ENCODE data around the gene TFF3.

Gene TFF3

GRCh38 chr21:42313501-42313969, 1.7 kb downstream of the TFF3 start:
- H3K4me3 ChIP-seq (ENCODE audit: low read depth, low read length) = no peak overlapping the region
- TF ChIP-seq CTCF (IDR thresholded peaks at IDR 0.05; ENCODE audit: low read depth, low read length) (no peak), MYC (IDR thresholded peaks at IDR 0.05; ENCODE audit: low read depth, low read length) (no peak), MAX (IDR thresholded peaks at IDR 0.05; ENCODE audit: low read depth, low read length) (no peak), POLR2A (IDR thresholded peaks at IDR 0.05; ENCODE audit: extremely low read depth, insufficient read length) (no peak)
- DNase-seq (ENCODE audit: low read depth) = peak; percentile 52

GRCh38 chr21:42312626-42313104, 2.5 kb downstream of the TFF3 start:
- no peak overlapping the region for H3K4me3 ChIP-seq (ENCODE audit: low read depth, low read length)
- no peak for DNase-seq (ENCODE audit: low read depth)
- TF ChIP-seq MYC (IDR thresholded peaks at IDR 0.05; ENCODE audit: low read depth, low read length) (no peak), MAX (IDR thresholded peaks at IDR 0.05; ENCODE audit: low read depth, low read length) (no peak), CTCF (IDR thresholded peaks at IDR 0.05; ENCODE audit: low read depth, low read length) (no peak), POLR2A (IDR thresholded peaks at IDR 0.05; ENCODE audit: extremely low read depth, insufficient read length) (no peak)

- no peak for DNase-seq (ENCODE audit: low read depth)
Measured at GRCh38 chr21:42311816-42312625, 3.2 kb downstream of the TFF3 start.

GRCh38 chr21:42311160-42311559, 4.0 kb downstream of the TFF3 start:
- TF ChIP-seq MYC (IDR thresholded peaks at IDR 0.05; ENCODE audit: low read depth, low read length) = no peak
- TF ChIP-seq CTCF (IDR thresholded peaks at IDR 0.05; ENCODE audit: low read depth, low read length) = no peak
- TF ChIP-seq MAX (IDR thresholded peaks at IDR 0.05; ENCODE audit: low read depth, low read length) = no peak
- TF ChIP-seq POLR2A (IDR thresholded peaks at IDR 0.05; ENCODE audit: extremely low read depth, insufficient read length) = no peak
- no peak for DNase-seq (ENCODE audit: low read depth)

More at GRCh38 chr21:42311816-42312625, 3.2 kb downstream of the TFF3 start:
- no peak for TF ChIP-seq CTCF (IDR thresholded peaks at IDR 0.05; ENCODE audit: low read depth, low read length)
- TF ChIP-seq MYC (IDR thresholded peaks at IDR 0.05; ENCODE audit: low read depth, low read length) = no peak
- TF ChIP-seq POLR2A (IDR thresholded peaks at IDR 0.05; ENCODE audit: extremely low read depth, insufficient read length) = no peak
- TF ChIP-seq MAX (IDR thresholded peaks at IDR 0.05; ENCODE audit: low read depth, low read length) = no peak
- no peak overlapping the region for H3K4me3 ChIP-seq (ENCODE audit: low read depth, low read length)

GRCh38 chr21:42310411-42311001, 4.7 kb downstream of the TFF3 start:
- TF ChIP-seq MAX (IDR thresholded peaks at IDR 0.05; ENCODE audit: low read depth, low read length) = no peak
- TF ChIP-seq POLR2A (IDR thresholded peaks at IDR 0.05; ENCODE audit: extremely low read depth, insufficient read length) = no peak
- no peak for TF ChIP-seq CTCF (IDR thresholded peaks at IDR 0.05; ENCODE audit: low read depth, low read length)
- TF ChIP-seq MYC (IDR thresholded peaks at IDR 0.05; ENCODE audit: low read depth, low read length) = no peak
- no peak overlapping the region for H3K4me3 ChIP-seq (ENCODE audit: low read depth, low read length)
- no peak for DNase-seq (ENCODE audit: low read depth)

More at GRCh38 chr21:42311160-42311559, 4.0 kb downstream of the TFF3 start:
- no peak overlapping the region for H3K4me3 ChIP-seq (ENCODE audit: low read depth, low read length)
